Neutrophil (primary cell): ENCODE data around the gene STUM.

Source experiments
- H3K27ac ChIP-seq: fragments of 200-600 bp; sonication (generic); 2 replicates; pipeline ENCODE4 v1.5.1; 2016; ENCODE audit warnings: mild to moderate bottlenecking, moderate library complexity
- H3K27me3 ChIP-seq: fragments of 200-600 bp; sonication (generic); 2 replicates; pipeline ENCODE4 v1.6.0; 2016; ENCODE audit warnings: mild to moderate bottlenecking
- H3K36me3 ChIP-seq: fragments of 200-600 bp; sonication (generic); 2 replicates; pipeline ENCODE4 v1.5.1; 2017
- H3K4me1 ChIP-seq, 2 experiments: fragments of 200-600 bp in 1 of 2; sonication (generic) in 1 of 2; 1 replicate in 1 of 2; 2 replicates in 1 of 2; pipeline versions ENCODE4 v1.5.1 to v1.6.1; 2013 to 2016; ENCODE audit warnings: low read depth in 1 of 2, low read length in 1 of 2, mild to moderate bottlenecking in 1 of 2, moderate library complexity in 1 of 2; ENCODE audit not compliant: control insufficient read depth in 1 of 2, insufficient read depth in 1 of 2
- H3K4me3 ChIP-seq, 2 experiments: fragments of 200-600 bp in 1 of 2; sonication (generic) in 1 of 2; 1 replicate in 1 of 2; 2 replicates in 1 of 2; pipeline ENCODE4 v1.5.1; 2013 to 2016; ENCODE audit warnings: low read depth in 1 of 2, low read length in 1 of 2, mild to moderate bottlenecking in 1 of 2, moderate library complexity in 1 of 2
- H3K9me3 ChIP-seq: fragments of 200-600 bp; sonication (generic); 2 replicates; pipeline ENCODE4 v1.5.1; 2016
- CTCF ChIP-seq: fragments of 200-600 bp; sonication (generic); IDR thresholded peaks from 2 replicates; pipeline ENCODE4 v1.5.1; 2016; ENCODE audit warnings: antibody characterized with exemption

STUM gene

GRCh38 chr1:226523646-226524406, 24.7 kb upstream of the STUM start:
- TF ChIP-seq CTCF, result no peak
- Histone ChIP-seq H3K9me3 (no peaks in the 10 kb centered on the region), H3K27ac (no peak overlapping the region), H3K4me3 (no peak overlapping the region), H3K27me3 (peaks cover 4% of the 10 kb centered on the region), H3K36me3 (no peaks in the 10 kb centered on the region), H3K4me1 (no peaks in the 10 kb centered on the region)

GRCh38 chr1:226524547-226524946, 24.0 kb upstream of the STUM start:
- no peaks in the 10 kb centered on the region for H3K36me3 ChIP-seq
- no peak for TF ChIP-seq CTCF
- no peak overlapping the region for H3K4me3 ChIP-seq
- H3K27ac ChIP-seq, result no peak overlapping the region
- no peaks in the 10 kb centered on the region for H3K27me3 ChIP-seq
- H3K4me1 ChIP-seq, result no peaks in the 10 kb centered on the region
- no peaks in the 10 kb centered on the region for H3K9me3 ChIP-seq

- no peak for TF ChIP-seq CTCF
- Histone ChIP-seq H3K4me3 (no peak overlapping the region), H3K36me3 (no peaks in the 10 kb centered on the region), H3K9me3 (no peaks in the 10 kb centered on the region), H3K27ac (no peak overlapping the region), H3K27me3 (no peaks in the 10 kb centered on the region), H3K4me1 (no peaks in the 10 kb centered on the region)
Measured at GRCh38 chr1:226525750-226526149, 22.8 kb upstream of the STUM start.

GRCh38 chr1:226526801-226527595, 21.6 kb upstream of the STUM start:
- Histone ChIP-seq H3K9me3 (no peaks in the 10 kb centered on the region), H3K27ac (no peak overlapping the region), H3K4me1 (no peaks in the 10 kb centered on the region), H3K36me3 (no peaks in the 10 kb centered on the region), H3K4me3 (no peak overlapping the region), H3K27me3 (no peaks in the 10 kb centered on the region)
- TF ChIP-seq CTCF, result no peak

GRCh38 chr1:226529891-226530290, 18.7 kb upstream of the STUM start:
- Histone ChIP-seq H3K4me3 (no peak overlapping the region), H3K4me1 (no peaks in the 10 kb centered on the region)

More at GRCh38 chr1:226529891-226530290, 18.7 kb upstream of the STUM start:
- TF ChIP-seq CTCF, result no peak
- H3K9me3 ChIP-seq, result no peaks in the 10 kb centered on the region
- no peaks in the 10 kb centered on the region for H3K36me3 ChIP-seq
- H3K27ac ChIP-seq, result no peak overlapping the region
- H3K27me3 ChIP-seq, result no peaks in the 10 kb centered on the region
